Measurements from ENCODE around the gene TAF9B. TPM values are rescaled to one million over a fixed set of nuclear protein-coding genes. Genes with fewer than 3 reads are reported as not detected.

Gene TAF9B
- polyA plus RNA-seq, 3 donors: 2.1 to 8.0 (median 7.1) TPM

- TF ChIP-seq, protein P1, sequence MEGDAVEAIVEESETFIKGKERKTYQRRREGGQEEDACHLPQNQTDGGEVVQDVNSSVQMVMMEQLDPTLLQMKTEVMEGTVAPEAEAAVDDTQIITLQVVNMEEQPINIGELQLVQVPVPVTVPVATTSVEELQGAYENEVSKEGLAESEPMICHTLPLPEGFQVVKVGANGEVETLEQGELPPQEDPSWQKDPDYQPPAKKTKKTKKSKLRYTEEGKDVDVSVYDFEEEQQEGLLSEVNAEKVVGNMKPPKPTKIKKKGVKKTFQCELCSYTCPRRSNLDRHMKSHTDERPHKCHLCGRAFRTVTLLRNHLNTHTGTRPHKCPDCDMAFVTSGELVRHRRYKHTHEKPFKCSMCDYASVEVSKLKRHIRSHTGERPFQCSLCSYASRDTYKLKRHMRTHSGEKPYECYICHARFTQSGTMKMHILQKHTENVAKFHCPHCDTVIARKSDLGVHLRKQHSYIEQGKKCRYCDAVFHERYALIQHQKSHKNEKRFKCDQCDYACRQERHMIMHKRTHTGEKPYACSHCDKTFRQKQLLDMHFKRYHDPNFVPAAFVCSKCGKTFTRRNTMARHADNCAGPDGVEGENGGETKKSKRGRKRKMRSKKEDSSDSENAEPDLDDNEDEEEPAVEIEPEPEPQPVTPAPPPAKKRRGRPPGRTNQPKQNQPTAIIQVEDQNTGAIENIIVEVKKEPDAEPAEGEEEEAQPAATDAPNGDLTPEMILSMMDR (IDR thresholded peaks at IDR 0.05): no peak
- Histone ChIP-seq H3K27me3 (ENCODE audit: control insufficient read depth in 2 of 2, insufficient read depth in 2 of 2, low read length in 2 of 2) (no peaks in the 10 kb centered on the region), H3K9ac (ENCODE audit: insufficient read depth, low read length, poor library complexity, severe bottlenecking) (no peak overlapping the region), H3K4me1 (ENCODE audit: control insufficient read depth in 1 of 2, insufficient read depth in 2 of 2, low read length in 2 of 2) (no peaks in the 10 kb centered on the region), H2AFZ (ENCODE audit: insufficient read depth, low read depth, low read length, poor library complexity, severe bottlenecking) (no peak overlapping the region), H4K20me1 (ENCODE audit: insufficient read depth, low read length) (peaks cover 8% of the 10 kb centered on the region), H3K36me3 (replicated peaks in 1 of 2; ENCODE audit: control insufficient read depth in 1 of 2, insufficient read depth in 2 of 2, low read length in 2 of 2) (peaks cover 7 to 21% of the 10 kb centered on the region in 2 donors), H3K27ac (ENCODE audit: low read depth in 1 of 2, low read length in 2 of 2) (no peak overlapping the region), H3K4me3 (replicated peaks in 1 of 3; ENCODE audit: low read depth in 2 of 3, low read length in 3 of 3) (no peak overlapping the region), H3K79me2 (ENCODE audit: insufficient read depth, low read length) (no peaks in the 10 kb centered on the region), H3K4me2 (replicated peaks; ENCODE audit: extremely low read depth, low read length, poor library complexity, severe bottlenecking) (no peak overlapping the region), H3K9me3 (replicated peaks in 1 of 2; ENCODE audit: control insufficient read depth in 1 of 2, insufficient read depth in 1 of 2, low read length in 2 of 2) (no peaks in the 10 kb centered on the region)
- Mint-ChIP-seq H3K27ac (no peak overlapping the region), H3K4me3 (no peak overlapping the region), H3K9me3 (no peaks in the 10 kb centered on the region), H3K4me1 (no peaks in the 10 kb centered on the region), H3K27me3 (ENCODE audit: low read depth in 3 of 3) (peaks cover 0 to 2% (median 0%) of the 10 kb centered on the region in 3 donors), H3K36me3 (peaks cover 8 to 18% of the 10 kb centered on the region in 2 donors)
- no peak for DNase-seq
- intact Hi-C loops (cut with micrococcal nuclease): no loop called here
- no CpG with 5 or more reads among the region's 4 CpGs for WGBS (ENCODE audit: insufficient coverage)
Measured at GRCh38 chrX:78133238-78133960, 6.1 kb downstream of the TAF9B start.

- Histone ChIP-seq H4K20me1 (ENCODE audit: insufficient read depth, low read length) (peaks cover 30% of the 10 kb centered on the region), H3K27ac (ENCODE audit: low read depth in 1 of 2, low read length in 2 of 2) (no peak overlapping the region), H3K9me3 (replicated peaks in 1 of 2; ENCODE audit: control insufficient read depth in 1 of 2, insufficient read depth in 1 of 2, low read length in 2 of 2) (no peaks in the 10 kb centered on the region), H3K36me3 (replicated peaks in 1 of 2; ENCODE audit: control insufficient read depth in 1 of 2, insufficient read depth in 2 of 2, low read length in 2 of 2) (peaks cover 28 to 44% of the 10 kb centered on the region in 2 donors), H3K27me3 (ENCODE audit: control insufficient read depth in 2 of 2, insufficient read depth in 2 of 2, low read length in 2 of 2) (no peaks in the 10 kb centered on the region), H3K4me2 (replicated peaks; ENCODE audit: extremely low read depth, low read length, poor library complexity, severe bottlenecking) (no peak overlapping the region), H3K9ac (ENCODE audit: insufficient read depth, low read length, poor library complexity, severe bottlenecking) (no peak overlapping the region), H3K4me3 (replicated peaks in 1 of 3; ENCODE audit: low read depth in 2 of 3, low read length in 3 of 3) (no peak overlapping the region), H3K79me2 (ENCODE audit: insufficient read depth, low read length) (no peaks in the 10 kb centered on the region), H3K4me1 (ENCODE audit: control insufficient read depth in 1 of 2, insufficient read depth in 2 of 2, low read length in 2 of 2) (no peaks in the 10 kb centered on the region), H2AFZ (ENCODE audit: insufficient read depth, low read depth, low read length, poor library complexity, severe bottlenecking) (no peak overlapping the region)
- H3K36me3 Mint-ChIP-seq: peaks cover 19 to 40% of the 10 kb centered on the region in 2 donors
- WGBS (ENCODE audit: insufficient coverage): no CpG with 5 or more reads among the region's 1 CpG
- intact Hi-C loops (cut with micrococcal nuclease): no loop called here
- peaks cover 0 to 2% (median 0%) of the 10 kb centered on the region in 3 donors for H3K27me3 Mint-ChIP-seq (ENCODE audit: low read depth in 3 of 3)
- H3K4me1 Mint-ChIP-seq: no peaks in the 10 kb centered on the region
- H3K4me3 Mint-ChIP-seq: no peak overlapping the region
- peak overlapping the region in 1 of 7 donors; percentile 39 for H3K27ac Mint-ChIP-seq
- no peak for DNase-seq
- TF ChIP-seq, protein P1 (IDR thresholded peaks at IDR 0.05): no peak
- no peaks in the 10 kb centered on the region for H3K9me3 Mint-ChIP-seq
Measured at GRCh38 chrX:78131117-78131516, 8.3 kb downstream of the TAF9B start.
